ENCODE results near the gene SDK1.
"Not testable (repeated sequence)": the region's sequence is repeated elsewhere in the genome, so short reads cannot be mapped to it uniquely, and the experiment has no call there.

The SDK1 gene

DNA sequence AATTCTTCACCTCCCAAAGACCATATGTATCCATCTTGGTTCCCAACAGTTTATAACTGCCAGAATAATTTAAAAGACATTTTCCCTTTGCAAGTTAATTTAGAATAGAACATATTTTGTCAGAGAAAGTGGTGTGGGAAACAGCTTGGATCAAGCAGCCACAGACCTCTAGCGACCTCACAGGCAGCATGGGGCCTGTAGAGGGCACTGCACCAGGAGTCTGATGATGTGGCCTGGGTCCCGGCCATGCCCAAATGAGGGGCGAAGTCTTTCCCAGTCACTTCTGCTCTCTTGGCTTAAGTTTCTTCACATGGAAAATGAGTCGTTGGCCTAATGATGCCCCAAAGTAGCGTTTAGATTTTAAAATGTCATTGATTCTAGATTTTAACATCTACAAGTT is 243.2 kb downstream of the SDK1 start:
- no peak for FAIRE-seq

DNA sequence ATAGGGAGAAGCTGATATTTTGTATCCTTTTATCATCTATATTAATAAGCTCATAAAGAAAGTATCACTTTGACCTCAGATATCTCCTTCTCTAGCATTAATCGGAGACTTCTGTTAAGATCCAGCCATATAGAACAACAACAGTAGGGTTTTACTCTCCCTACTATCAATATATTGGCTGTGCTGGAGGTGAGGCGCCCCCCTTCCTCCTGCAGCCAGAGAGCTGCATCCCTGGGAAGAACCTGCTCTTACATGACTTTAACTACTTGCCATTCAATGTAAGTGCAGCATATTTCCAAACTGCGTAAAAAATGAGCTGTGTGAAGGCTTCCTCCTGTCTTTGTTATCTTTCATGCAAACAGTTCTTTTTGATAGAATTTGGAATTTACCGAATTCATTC is 247.8 kb downstream of the SDK1 start:
- no peak for FAIRE-seq

DNA sequence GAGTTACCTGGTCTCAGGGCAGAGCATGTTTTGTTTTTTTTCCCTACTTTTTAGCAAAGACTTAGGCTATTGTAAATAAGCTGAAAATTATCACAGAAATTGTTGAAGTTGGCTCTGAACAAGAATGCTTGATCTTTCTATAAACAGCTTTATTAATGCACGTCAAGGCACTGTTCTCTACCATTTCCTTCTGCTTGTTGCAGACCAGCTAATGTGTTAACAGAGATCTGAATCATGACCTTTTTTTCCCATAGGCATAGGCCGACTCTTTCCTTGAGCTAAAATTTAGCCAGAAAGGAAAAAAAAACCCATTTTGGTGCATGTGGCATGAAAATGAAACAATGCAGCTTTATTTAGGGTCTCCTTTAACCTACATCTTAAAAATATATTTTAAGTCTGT is 248.5 kb downstream of the SDK1 start:
- FAIRE-seq: no peak

DNA sequence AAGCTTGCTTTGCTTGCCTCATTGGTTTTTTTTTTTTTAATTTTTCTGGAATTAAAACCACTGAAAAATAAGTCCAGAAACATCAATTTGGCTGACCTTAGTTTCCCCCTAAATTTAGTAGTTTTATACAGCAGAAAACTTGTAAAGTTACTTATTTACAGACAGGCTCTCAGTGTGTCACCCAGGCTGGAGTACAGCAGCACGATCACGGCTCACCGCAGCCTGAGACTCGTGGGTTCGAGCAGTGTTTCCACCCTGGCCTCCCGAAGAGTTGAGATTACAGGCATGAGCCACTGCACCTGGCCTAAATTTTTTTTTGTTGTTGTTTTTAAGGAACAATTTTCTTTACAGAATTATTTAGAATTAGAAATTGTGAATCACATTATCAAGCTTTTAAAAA is 250.5 kb downstream of the SDK1 start:
- FAIRE-seq: no peak

DNA sequence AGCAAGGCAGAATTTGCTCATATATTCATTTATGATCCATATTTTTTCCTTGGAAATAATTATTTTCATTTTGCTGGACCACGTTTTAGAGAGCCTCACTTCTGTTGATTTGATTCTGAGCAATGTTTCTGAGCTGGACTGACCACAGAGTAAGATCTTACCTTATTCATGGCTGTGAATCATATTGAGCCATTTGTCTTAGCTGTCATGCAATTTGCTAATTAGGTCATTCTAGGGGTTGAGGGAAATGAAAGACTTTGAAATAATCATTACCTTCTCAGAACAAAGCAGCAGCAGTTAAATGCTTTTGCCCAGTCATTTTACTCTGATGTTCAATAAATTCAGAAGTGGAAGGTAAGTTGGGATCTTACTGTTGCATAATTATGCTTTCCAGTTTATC is 251.4 kb downstream of the SDK1 start:
- no peak for FAIRE-seq

DNA sequence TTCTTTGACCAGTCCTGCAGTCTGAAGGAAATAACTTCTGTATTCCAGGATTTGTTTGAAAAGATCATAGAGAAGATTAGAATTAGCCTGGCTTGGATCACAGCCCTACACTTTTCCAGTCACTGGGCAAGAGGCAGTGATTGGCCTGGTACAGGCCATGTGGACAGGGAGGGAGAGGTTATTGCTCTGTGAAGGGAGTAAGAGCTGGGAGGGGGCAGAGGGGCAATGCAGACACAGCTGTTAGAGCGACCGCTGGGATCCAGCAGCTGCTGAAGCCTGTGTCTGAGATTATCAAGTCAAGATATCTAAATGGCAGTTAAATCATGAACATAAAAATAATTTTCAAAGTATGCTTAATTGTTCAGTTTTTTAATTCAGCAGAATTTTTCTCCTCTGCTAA is 257.3 kb downstream of the SDK1 start:
- FAIRE-seq: no peak

DNA sequence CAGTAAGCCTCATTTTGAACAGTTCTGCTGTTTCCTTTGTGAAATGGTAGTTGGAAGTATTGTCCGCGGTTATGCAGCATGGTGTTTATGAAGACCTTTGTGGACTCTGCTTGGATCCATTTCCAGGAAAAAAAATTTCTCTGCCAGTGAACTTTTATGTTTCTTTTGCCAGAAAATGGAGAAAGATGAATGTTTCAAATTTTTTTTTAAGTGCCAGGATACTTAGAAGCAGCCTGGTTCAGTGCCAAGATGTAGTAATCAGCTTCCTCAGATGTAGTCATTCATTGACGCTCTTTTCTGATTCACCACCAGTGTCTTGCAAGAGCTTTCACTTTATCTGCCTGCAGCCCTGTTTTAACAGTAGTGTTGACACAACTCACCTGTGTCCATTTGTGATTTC is 258.2 kb downstream of the SDK1 start:
- FAIRE-seq: no peak

DNA sequence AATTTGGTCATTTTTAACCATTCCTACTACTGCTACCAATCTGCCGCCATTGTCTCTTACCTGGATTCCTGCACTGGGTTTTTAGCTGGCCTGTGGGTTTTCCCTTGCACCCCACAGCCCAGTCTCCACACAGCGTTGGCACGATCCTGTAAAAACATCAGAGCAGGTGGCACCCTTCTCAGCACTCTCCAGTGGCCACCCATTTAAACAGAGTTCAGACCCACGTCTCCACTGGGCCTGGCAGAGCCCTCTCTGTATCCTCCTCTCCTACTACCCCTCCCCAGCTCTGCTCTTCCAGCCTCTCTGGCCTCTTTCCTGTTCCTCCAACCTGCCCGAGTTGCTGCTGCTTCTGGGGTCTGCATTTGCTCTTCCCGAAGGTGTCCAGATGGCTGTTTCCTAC is 259.4 kb downstream of the SDK1 start:
- no peak for FAIRE-seq

DNA sequence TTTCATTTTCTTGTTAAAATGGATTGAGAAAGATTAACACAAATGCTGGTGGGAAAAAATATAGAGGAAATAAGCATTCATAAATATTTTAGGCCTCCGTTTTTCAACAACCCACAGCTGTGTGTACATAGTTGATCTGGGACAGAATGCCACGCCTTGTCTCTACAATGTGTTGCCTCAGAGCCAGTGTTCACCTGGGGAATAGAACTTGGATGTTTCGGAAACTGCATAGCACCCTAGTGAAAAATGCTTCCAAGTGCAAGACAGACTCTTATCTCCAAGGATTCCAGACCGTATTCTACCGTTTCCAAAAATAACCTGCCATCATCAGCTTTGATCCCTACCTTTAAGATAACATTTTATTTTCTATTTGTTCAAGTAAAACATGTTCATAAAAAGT is 260.9 kb downstream of the SDK1 start:
- FAIRE-seq: no peak

DNA sequence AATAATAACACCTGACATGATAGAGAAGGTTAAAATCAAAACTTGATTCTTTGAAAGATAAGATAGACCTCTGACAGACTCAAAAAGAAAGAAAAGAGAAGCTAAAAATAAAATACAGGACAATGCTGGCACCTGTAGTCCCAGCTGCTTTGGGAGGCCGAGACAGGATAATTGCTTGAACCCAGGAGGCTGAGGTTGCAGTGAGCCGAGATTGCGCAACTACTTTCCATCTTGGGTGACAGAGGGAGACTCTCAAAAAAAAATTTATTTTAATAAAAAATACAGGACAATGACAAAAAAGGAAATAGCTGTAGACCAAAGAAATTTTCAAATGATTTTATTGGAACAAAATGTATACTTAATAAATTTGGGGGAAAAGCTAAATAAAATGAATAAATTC is 263.2 kb downstream of the SDK1 start:
- no peak for FAIRE-seq

DNA sequence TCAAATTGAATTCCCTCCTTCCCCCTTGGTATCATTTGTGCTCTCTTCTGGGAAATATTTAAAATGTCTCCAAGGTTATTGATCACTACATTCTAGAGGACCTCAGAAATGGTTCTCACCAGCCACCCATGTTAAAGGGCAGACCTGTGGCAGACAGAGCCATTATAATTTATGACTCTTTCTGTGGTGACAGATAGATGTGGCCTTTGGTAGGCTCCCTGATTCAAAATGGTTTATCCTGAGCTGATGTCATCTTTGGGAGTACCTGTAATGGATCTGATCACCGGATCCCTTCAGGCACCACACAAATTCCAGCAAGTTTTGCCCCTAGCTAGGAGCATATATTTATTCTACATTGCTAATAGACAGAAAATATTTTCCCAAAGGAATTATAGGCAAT is 267.5 kb downstream of the SDK1 start:
- no peak for FAIRE-seq

DNA sequence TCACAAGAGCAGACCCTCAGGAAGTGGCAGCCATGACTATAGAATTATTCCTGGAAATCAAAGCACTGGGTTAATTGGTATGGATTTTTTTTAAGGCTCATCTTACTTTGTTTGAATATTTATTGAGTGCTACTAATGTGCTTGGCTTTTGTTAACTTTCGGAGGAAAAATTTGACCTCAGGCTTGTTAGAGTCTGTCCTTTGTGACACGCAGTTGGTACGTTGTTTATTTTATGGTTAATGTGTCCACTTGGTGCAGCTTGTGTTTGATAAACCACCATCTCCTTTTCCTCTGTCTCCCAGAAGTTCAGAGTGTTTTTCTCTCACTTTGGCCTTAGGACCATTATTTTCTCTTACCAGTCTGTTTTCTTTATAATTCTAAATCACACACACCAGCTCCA is 268.6 kb downstream of the SDK1 start:
- no peak for FAIRE-seq

DNA sequence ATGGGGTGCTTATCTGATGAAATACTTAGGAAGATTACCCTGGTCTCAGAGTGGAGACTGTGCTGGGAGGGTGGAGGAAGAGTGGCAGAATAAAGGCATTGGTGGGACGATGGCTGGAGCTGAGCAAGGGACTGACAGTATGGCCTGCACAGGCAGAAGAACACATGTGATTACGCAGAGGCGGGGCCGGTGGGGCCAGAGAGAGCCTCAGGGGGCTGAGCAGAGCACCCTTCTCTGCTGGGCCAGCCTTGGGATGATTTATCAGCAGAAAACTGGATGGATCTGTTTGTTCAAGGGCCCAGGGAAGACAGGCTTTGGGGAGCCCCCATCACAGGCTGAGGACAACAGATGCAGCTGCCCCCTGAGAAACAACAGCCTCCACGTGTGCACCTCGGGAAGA is 272.1 kb downstream of the SDK1 start:
- FAIRE-seq: no peak

DNA sequence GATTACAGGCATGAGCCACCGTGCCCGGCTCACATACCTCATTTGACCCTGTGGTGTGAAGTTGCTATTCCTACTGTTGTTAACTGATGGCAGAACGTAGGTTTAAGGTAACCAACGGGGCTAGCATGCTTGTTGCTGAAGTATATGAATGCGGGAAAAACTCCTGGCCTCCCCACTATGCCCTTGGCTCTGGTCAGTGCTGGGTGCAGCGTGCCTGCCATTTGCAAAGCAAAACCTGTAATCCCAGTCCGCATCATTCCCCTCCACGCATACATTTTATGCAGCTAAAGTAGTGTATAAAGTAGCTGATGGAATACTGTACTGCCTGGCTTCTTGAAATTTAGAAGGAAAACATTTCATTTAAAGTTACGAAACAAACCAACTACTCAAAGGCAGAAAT is 273.3 kb downstream of the SDK1 start:
- no peak for FAIRE-seq

DNA sequence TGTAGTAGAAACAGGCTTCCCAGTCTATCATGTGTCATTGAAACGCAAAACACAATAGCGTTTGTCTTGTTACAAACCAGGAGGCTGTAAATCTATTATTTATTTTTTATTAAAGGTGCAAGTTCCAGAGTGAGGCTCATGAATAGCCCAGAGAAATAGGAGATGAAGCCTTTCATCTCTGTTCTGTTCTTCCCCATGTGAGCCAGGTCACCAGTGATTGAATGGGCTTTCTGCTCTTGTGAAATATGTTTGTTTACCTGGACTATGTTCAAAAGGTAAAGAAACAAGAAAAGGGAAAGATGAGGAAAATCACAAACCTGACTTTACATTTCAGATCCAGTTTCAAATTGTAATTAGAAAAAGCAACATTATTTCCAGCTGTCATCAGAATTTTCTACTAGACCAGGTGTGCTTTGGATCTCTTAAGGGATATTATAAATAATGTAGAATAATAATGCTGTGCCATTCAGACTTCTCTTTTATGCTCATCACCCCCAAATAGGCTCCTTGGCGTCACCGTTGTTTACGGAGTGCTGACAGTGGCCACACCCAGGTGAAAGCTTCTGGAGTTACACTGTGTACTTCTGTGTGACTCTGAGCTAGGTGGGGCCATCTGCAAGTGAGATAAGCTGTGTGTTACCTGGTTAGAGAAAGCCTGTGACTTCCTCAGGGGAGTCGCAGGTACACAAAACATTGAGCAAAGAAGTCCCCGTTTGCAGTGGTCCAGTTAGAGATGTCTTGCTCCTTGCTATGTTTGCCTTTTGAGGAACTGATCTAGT is 274.9 kb downstream of the SDK1 start:
- no peak for FAIRE-seq

DNA sequence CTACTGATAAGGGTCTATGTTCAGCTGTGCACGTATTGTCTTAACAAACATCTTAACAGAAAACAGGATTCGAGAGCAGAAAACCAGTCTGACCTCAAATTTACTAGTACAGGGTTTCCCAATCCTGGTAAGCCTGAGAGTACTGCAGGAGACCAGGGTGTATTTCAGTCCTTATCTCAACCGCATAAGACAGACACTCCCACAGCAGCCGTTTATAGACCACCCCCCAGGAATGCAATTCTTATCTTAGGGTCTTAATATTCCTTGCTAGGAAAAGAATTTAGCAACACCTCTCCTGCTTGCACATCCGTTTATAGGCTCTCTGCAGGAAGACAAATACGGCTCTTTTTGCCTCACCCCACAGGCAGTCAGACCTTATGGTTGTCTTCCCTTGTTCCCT is 277.3 kb downstream of the SDK1 start:
- no peak for FAIRE-seq

DNA sequence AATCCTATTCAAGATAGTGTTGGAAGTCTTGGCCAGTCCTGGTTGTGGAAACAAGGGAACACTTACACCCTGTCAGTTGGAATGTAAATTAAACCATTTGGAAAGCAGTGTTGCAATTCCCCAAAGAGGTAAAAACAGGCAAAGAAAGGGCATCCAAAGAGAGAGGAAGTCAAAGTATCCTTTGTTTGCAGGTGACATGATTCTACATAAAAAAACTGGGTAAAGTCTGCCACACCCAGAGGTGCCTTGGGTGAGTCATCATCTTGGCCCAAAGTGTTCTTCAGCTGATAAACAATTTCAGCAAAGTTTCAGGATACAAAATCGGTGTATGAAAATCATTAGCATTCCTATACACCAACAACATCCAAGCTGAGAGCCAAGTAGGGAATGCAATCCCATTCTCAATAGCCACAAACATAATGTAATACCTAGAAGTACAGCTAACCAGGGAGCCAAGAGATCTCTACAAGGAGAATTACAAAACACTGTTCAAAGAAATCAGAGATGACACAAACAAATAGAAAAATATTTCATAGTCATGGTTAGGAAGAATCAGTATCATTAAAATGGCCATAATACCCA is 278.7 kb downstream of the SDK1 start:
- no peak for FAIRE-seq

DNA sequence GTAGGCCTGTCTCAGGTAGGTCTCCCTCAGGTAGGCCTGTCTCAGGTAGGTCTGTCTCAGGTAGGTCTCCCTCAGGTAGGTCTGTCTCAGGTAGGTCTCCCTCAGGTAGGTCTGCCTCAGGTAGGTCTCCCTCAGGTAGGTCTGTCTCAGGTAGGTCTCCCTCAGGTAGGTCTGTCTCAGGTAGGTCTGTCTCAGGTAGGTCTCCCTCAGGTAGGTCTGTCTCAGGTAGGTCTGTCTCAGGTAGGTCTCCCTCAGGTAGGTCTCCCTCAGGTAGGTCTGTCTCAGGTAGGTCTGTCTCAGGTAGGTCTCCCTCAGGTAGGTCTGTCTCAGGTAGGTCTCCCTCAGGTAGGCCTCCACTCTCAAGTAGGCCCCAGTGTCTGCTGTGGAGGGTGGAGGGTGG is 281.1 kb downstream of the SDK1 start:
- FAIRE-seq: not testable (repeated sequence)

DNA sequence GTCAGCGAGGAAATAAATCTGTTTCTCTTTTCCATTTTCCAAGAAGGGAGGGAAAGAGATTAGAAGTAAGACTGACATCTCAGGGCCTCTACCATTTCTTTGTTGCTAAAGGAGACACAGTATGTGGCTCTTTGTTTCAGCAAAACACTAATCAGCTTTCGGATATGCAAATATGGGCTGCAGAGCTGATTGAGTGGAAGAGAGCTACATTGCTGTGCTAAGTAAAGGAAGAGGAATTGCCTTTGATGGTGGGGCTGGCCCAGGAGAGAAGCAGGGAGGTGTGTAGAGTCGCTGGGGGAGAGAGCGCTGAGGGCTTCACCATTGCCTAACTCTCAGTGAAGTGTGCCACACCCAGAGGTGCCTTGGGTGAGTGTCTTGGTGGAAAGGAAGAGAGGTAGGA is 284.8 kb downstream of the SDK1 start:
- no peak for FAIRE-seq

DNA sequence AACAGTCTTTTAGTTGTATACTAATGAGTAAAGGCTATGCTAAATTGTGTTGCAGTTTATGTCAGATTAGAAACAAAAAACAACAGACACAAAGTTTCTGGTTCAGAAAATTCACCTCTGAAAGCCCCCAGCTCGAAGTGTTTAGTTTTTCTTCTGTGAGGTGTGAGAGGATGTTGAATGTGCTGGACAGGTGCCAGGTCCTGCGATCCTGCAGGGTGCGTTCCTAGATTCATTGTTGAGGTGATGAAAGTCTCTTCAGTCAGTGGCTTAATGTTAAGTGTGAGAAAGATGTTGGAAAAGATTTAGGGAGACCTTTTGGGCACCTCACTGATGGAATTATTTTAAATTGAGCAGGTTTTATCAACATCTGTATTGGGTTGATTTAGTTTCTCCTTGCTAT is 287.3 kb downstream of the SDK1 start:
- no peak for FAIRE-seq

DNA sequence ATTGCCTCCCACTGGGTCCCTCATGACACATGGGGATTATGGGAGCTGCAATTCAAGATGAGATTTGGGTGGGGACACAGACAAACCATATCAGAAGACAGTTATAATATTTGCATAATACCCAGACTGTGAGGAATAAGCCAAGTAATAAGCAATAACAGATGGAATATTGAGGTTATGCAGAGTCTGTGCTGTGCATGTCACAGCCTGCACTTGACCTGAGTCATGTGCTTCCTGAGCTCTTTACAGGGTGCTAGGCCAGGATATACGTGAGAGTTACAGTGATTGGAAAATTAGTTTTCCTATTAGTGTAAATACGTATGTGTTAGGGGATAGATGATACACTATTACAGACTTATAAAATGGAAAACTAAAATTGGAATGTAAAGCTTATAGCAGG is 288.7 kb downstream of the SDK1 start:
- FAIRE-seq: no peak

DNA sequence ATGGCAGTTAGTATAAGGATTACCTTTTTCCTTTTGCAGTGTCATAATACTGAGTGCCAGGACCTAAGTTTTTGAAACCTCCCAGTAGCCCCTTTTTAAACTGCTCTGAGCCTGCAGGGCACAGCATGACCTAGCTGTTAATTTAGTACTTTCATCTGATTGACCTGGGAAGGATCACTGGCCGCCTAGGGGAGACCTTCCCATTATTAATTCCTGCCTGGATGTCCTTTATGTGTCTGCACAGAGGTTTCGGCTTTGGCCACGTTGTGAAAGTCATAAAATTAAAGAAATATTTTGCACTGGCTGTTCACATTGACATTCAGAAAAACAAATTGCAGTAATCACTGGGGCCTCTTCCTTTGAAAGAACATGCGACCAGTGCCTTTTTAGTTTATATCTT is 290.2 kb downstream of the SDK1 start:
- no peak for FAIRE-seq

DNA sequence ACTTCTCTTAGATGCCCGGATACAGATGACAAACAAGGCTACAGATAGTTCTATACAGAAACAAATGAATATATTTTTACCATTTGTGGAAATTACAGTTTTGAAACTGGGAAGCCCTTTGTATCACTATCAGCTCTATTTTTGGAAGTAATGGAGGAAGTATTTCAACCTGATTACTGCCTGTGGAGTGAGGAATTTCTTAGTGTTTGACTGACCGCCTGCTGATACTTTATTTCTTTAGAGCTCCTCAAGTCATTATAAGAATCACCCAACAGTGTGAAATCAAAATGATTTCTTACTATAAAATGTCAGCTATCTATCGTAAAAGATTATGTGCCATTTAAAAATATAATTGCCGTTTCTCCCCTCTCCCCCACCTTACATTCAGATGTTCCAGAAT is 290.9 kb downstream of the SDK1 start:
- no peak for FAIRE-seq

DNA sequence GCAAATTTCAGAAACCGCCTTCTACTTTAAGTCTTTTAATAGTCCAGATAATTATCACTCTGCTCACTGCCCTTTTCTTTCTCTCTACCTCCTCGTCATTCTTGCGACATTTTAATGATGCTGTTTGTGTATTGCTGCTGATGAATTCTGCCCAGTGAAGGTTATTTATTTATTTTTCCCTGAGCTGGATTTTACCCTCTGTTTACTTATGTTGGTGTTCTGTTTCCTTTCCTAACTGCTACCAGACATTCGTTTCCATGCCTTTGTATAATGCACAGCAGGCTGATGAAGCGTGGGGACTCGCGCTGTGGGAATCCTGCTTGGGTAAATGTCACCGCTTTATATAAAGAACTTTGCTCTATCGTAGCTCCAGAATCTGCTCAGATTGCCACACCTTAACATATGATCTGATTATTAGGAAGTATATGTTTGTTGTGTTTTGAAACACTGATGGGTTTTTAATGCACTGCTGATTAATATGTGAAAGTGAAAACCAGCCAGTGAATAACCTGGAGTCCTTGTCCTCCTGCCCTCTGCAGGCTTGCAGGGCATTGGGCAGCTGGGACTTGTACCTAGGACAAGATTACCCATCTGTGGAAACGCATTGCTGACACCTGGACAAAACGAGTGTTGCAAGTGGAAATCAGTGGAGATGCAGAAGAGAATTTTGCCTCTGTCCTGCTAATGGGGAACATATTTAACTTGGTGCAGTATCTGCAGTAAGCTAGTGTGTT is 291.5 kb downstream of the SDK1 start:
- no peak for FAIRE-seq

DNA sequence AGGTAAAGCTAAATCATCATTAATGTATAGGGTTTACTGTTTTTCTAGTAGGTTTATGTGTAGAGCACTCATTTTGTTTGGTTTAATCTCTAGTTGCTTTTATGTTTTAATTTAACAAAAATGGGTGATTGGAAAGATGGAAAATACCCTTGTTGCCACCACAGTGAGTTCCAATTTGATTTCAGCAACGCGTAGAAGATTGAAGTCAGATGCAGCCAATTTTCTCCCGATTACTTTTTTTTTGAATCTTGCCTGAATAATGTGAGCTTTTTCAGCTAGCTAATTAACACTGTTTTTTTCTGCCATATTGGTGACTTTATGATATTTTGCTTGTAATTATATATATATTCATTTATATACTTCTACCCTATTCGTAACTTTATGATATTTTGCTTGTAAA is 293.8 kb downstream of the SDK1 start:
- no peak for FAIRE-seq

Measured in G401.6 (cell line).